PC-3 (cell line): ENCODE results near the gene AKAP8L. TPM values are rescaled to one million over a fixed set of nuclear protein-coding genes. Genes with fewer than 3 reads are reported as not detected.
"Not testable (repeated sequence)": the region's sequence is repeated elsewhere in the genome, so short reads cannot be mapped to it uniquely, and the experiment has no call there.

Source experiments
- ATAC-seq: fragments of 200-7000 bp; cut with Tn5 transposase; 2 replicates; pipeline ENCODE4 v1.9.1; 2020; ENCODE audit warnings: mild to moderate bottlenecking, moderate library complexity
- BruUV-seq: library from RNA; stranded (reverse); fragments of 400-500 nt; replicated peaks from 2 replicates; lab custom pipeline; 2021; lab: Mats Ljungman, UMichigan
- CTCF ChIA-PET: fragments of 300-600 bp; sonication (Branson Sonifier 250); formaldehyde crosslinking; loops from one replicate; lab custom pipeline; 2022; ENCODE audit warnings: antibody characterized with exemption; lab: Charles Lee
- POLR2A ChIA-PET: fragments of 300-600 bp; sonication (Branson Sonifier 250); formaldehyde crosslinking; loops from one replicate; lab custom pipeline; 2022; ENCODE audit warnings: antibody characterized with exemption; ENCODE audit not compliant: unreplicated experiment; lab: Charles Lee
- DNase-seq: peaks from one replicate; pipeline ENCODE4 v3.0.0-alpha.2; 2015
- H2AFZ ChIP-seq: fragments of 300-600 bp; sonication (generic); 2 replicates; pipeline ENCODE4 v1.6.0; 2016; ENCODE audit warnings: antibody characterized with exemption, low read length
- H3F3A ChIP-seq: fragments of 300-600 bp; sonication (generic); one replicate; pipeline ENCODE4 v1.6.0; 2017; ENCODE audit warnings: antibody characterized with exemption, low read length, control low read depth, mild to moderate bottlenecking; ENCODE audit not compliant: unreplicated experiment
- H3K27ac ChIP-seq: fragments of 300-600 bp; sonication (generic); 2 replicates; pipeline ENCODE4 v1.5.1; 2016; ENCODE audit warnings: mild to moderate bottlenecking, low read length
- H3K27me3 ChIP-seq: fragments of 300-600 bp; sonication (generic); 2 replicates; pipeline ENCODE4 v1.6.1; 2016; ENCODE audit warnings: low read length, mixed read lengths
- H3K36me3 ChIP-seq: fragments of 300-600 bp; sonication (generic); 2 replicates; pipeline ENCODE4 v1.6.1; 2016; ENCODE audit warnings: low read depth, mixed run types, low read length, mixed read lengths
- H3K4me1 ChIP-seq: fragments of 300-600 bp; sonication (generic); 2 replicates; pipeline ENCODE4 v1.5.1; 2016; ENCODE audit warnings: low read length; ENCODE audit not compliant: insufficient read depth
- H3K4me2 ChIP-seq: fragments of 300-600 bp; sonication (generic); 2 replicates; pipeline ENCODE4 v1.6.0; 2016; ENCODE audit warnings: low read length
- H3K4me3 ChIP-seq: fragments of 300-600 bp; sonication (generic); 2 replicates; pipeline ENCODE4 v1.5.1; 2016; ENCODE audit warnings: mild to moderate bottlenecking, low read length, mixed read lengths
- H3K79me2 ChIP-seq: fragments of 300-600 bp; sonication (generic); 2 replicates; pipeline ENCODE4 v1.6.1; 2017; ENCODE audit warnings: low read length, mixed read lengths
- H3K9ac ChIP-seq: fragments of 300-600 bp; sonication (generic); 2 replicates; pipeline ENCODE4 v1.6.0; 2016; ENCODE audit warnings: mild to moderate bottlenecking, low read length
- H3K9me2 ChIP-seq: fragments of 300-600 bp; sonication (generic); replicated peaks from 2 replicates; pipeline ENCODE4 v1.6.1; 2016; ENCODE audit warnings: mixed run types, low read length, mixed read lengths
- H3K9me3 ChIP-seq: fragments of 300-600 bp; sonication (generic); 2 replicates; pipeline ENCODE4 v1.6.1; 2016; ENCODE audit warnings: low read length, mixed read lengths
- H4K20me1 ChIP-seq: fragments of 300-600 bp; sonication (generic); 2 replicates; pipeline ENCODE4 v1.6.1; 2016; ENCODE audit warnings: low read length, mixed read lengths
- EZH2 ChIP-seq: fragments of 300-600 bp; sonication (generic); IDR thresholded peaks from one replicate; pipeline ENCODE4 v1.6.1; 2017; ENCODE audit warnings: antibody characterized with exemption, mild to moderate bottlenecking, low read length; ENCODE audit not compliant: unreplicated experiment
- EZH2phosphoT487 ChIP-seq: fragments of 300-600 bp; sonication (generic); IDR thresholded peaks from 2 replicates; pipeline ENCODE4 v1.6.1; 2018; ENCODE audit warnings: mild to moderate bottlenecking, antibody characterized with exemption, low read length, borderline replicate concordance
- intact Hi-C: fragments of 100-400 bp; cut with micrococcal nuclease; formaldehyde crosslinking; loops from 2 replicates; pipeline ENCODE4 v1.9.0; 2023
- total RNA-seq: library from RNA; depleted of rRNA; stranded (reverse); fragments of >200 nt; gene quantifications from 2 replicates; pipeline ENCODE4 v1.2.3, GENCODE V29; 2014
- TF ChIP-seq, protein P1 (sequence below): fragments of 300-600 bp; sonication (generic); conservative IDR thresholded peaks from 2 replicates; pipeline ENCODE4 v1.5.1; 2017; ENCODE audit warnings: antibody characterized with exemption, low read depth, mild to moderate bottlenecking, low read length

The AKAP8L gene
- total RNA-seq, 1 experiment from 2014 or later, result 97.9 TPM

GRCh38 chr19:15354566-15355296, 64.1 kb downstream of the AKAP8L start:
- no peaks in the 10 kb centered on the region for H3K79me2 ChIP-seq
- H2AFZ ChIP-seq, result no peak overlapping the region
- H3F3A ChIP-seq, result no peaks in the 10 kb centered on the region
- DNase-seq (no peak), ATAC-seq (no peak)
- H3K27me3 ChIP-seq, result no peaks in the 10 kb centered on the region
- no peaks in the 10 kb centered on the region for H3K9me3 ChIP-seq
- H4K20me1 ChIP-seq, result no peaks in the 10 kb centered on the region
- TF ChIP-seq EZH2phosphoT487, result no peak
- no peak for TF ChIP-seq EZH2
- TF ChIP-seq, protein P1, sequence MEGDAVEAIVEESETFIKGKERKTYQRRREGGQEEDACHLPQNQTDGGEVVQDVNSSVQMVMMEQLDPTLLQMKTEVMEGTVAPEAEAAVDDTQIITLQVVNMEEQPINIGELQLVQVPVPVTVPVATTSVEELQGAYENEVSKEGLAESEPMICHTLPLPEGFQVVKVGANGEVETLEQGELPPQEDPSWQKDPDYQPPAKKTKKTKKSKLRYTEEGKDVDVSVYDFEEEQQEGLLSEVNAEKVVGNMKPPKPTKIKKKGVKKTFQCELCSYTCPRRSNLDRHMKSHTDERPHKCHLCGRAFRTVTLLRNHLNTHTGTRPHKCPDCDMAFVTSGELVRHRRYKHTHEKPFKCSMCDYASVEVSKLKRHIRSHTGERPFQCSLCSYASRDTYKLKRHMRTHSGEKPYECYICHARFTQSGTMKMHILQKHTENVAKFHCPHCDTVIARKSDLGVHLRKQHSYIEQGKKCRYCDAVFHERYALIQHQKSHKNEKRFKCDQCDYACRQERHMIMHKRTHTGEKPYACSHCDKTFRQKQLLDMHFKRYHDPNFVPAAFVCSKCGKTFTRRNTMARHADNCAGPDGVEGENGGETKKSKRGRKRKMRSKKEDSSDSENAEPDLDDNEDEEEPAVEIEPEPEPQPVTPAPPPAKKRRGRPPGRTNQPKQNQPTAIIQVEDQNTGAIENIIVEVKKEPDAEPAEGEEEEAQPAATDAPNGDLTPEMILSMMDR, result no peak
- CTCF ChIA-PET, result interaction anchor here (0.7 kb wide), 1 partner anchor 92 kb away, joined by 3 read pairs; no protein-coding TSS in a partner anchor
- POLR2A ChIA-PET, result no interaction called here
- TSS peak; percentile 25 for BruUV-seq
- H3K9me2 ChIP-seq, result no peaks in the 10 kb centered on the region
- no peak overlapping the region for H3K4me2 ChIP-seq
- no peak overlapping the region for H3K4me3 ChIP-seq
- no peak overlapping the region for H3K27ac ChIP-seq
- no peaks in the 10 kb centered on the region for H3K4me1 ChIP-seq
- H3K36me3 ChIP-seq, result peaks cover 42% of the 10 kb centered on the region
- intact Hi-C loops, result no loop called here
- H3K9ac ChIP-seq, result no peak overlapping the region

DNA sequence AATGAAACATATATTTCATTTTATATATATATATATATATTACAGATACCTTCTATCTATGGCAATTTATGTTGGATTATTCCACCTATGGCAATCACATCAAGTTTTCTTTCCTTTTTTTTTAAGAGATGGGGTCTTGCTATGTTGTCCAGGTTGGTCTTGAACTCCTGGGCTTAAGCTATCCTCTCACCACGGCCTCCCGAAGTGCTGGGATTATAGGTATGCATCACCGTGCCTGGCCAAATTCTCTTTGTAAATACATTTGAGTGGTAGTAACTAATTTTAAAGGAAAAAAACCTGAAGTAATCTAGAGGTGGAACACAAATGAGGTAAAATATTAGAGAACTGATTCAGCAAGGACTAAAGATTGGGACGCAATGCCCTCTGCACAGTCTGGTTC, 64.9 kb downstream of the AKAP8L start:
- POLR2A ChIA-PET, result no interaction called here
- no TSS peak for BruUV-seq

DNA sequence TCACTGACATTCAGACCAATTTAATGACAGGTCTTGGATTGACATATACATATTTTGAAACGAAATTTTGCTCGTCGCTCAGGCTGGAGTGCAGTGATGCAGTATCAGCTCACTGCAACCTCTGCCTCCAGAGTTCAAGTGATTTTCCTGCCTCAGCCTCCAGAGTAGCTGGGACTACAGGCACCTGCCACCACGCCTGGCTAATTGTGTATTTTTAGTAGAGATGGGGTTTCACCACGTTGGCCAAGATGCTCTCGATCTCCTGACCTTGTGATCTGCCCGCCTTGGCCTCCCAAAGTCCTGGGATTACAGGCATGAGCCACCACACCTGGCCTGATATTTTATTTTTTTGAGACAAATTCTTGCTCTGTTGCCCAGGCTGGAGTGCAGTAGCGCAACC, 66.3 kb downstream of the AKAP8L start:
- H3K27me3 ChIP-seq, CTCF ChIA-PET, H4K20me1 ChIP-seq, DNase-seq, ATAC-seq, H3K4me1 ChIP-seq, H3K9me2 ChIP-seq, H3K4me2 ChIP-seq, H3F3A ChIP-seq, H3K9me3 ChIP-seq, H3K79me2 ChIP-seq, H2AFZ ChIP-seq, intact Hi-C loops, H3K9ac ChIP-seq, H3K4me3 ChIP-seq, BruUV-seq, H3K27ac ChIP-seq, POLR2A ChIA-PET: not testable (repeated sequence)
- H3K36me3 ChIP-seq, result peaks cover 21% of the 10 kb centered on the region; the same call in 1 of the 2 replicates

More for the DNA sequence above, 64.9 kb downstream of the AKAP8L start:
- Histone ChIP-seq H4K20me1 (no peaks in the 10 kb centered on the region), H3K4me3 (no peak overlapping the region), H3K36me3 (peaks cover 34% of the 10 kb centered on the region), H3K27ac (no peak overlapping the region), H2AFZ (no peak overlapping the region), H3K4me1 (no peaks in the 10 kb centered on the region), H3K27me3 (no peaks in the 10 kb centered on the region), H3F3A (no peaks in the 10 kb centered on the region), H3K9ac (no peak overlapping the region), H3K79me2 (no peaks in the 10 kb centered on the region), H3K9me2 (no peaks in the 10 kb centered on the region), H3K4me2 (no peak overlapping the region), H3K9me3 (no peaks in the 10 kb centered on the region)
- intact Hi-C loops, result no loop called here
- ATAC-seq (no peak), DNase-seq (no peak)
- CTCF ChIA-PET, result no interaction called here
- TF ChIP-seq EZH2 (no peak), EZH2phosphoT487 (no peak)
- TF ChIP-seq, protein P1, result no peak

- H4K20me1 ChIP-seq, H3K27me3 ChIP-seq, H3K27ac ChIP-seq, H3K9ac ChIP-seq, ATAC-seq, H3K79me2 ChIP-seq, H3K9me2 ChIP-seq, BruUV-seq, CTCF ChIA-PET, H3F3A ChIP-seq, POLR2A ChIA-PET, H3K4me3 ChIP-seq, intact Hi-C loops, DNase-seq, H3K36me3 ChIP-seq, H2AFZ ChIP-seq, H3K4me1 ChIP-seq, H3K9me3 ChIP-seq, H3K4me2 ChIP-seq: not testable (repeated sequence)
Measured at GRCh38 chr19:15341328-15341727, 77.5 kb downstream of the AKAP8L start.
